ENCODE data around the gene THSD4.

The THSD4 gene

DNA sequence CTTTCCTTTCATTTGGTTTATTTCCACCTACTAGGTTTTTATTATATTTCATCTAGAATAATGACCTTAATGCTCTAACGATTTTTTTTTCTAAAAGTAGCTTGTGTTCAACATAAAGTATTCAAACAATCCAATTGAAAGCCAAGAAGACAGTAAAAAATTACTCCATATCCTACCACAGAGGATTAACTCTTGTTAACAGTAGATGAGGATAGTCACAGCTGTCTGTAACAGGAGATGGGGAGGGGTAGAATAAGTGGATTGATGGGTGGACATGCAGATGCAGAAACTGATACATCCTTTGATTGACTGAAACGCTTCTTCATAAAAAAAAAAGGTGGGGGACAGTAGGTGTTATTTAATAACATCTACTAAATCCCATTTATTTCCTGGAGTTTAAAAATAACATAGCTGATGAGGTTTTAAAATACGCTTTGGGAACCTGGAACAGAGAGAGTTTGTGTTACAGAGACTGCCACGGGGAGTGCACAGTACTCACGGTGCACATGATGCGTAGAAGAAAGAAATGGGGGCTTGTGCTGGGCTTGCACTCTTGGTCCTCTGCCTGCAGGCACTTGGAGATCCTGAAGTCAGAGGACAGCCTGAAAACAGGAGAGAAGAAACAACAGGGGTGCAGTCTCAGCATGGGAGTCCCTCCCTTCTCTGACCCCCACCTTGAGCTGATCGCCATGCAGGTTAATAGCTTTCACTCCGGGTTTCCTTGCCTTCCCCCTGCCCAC lies 226.7 kb downstream of the THSD4 start:
- Histone ChIP-seq H3K27ac (ENCODE audit: low read depth, low read length) (no peak overlapping the region), H3K36me3 (ENCODE audit: control insufficient read depth, insufficient read depth, low read length) (no peaks in the 10 kb centered on the region)

DNA sequence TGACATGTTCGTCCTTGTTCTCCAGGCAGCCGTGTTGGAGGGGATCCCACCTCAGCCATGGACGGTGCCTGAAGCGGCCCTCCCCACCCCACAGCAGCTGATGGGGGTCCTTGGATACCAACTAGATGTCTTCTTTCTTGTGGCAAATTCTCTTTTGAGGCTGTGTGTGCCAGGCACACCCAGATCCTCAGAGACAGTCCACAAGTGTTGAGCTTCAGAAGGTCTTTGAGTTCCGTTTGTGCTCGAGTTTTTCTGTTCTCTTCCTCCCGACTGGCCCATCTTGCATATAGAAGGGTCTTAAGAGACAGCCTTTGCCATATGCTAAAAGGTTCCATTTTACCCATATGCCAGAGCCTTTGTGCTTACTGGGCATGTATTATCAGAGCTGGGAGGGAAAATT lies 227.4 kb downstream of the THSD4 start:
- H3K36me3 ChIP-seq (ENCODE audit: control insufficient read depth, insufficient read depth, low read length): no peaks in the 10 kb centered on the region
- H3K4me1 ChIP-seq (ENCODE audit: control insufficient read depth, insufficient read depth, low read length): peaks cover 2% of the 10 kb centered on the region
- no peak overlapping the region for H3K4me3 ChIP-seq (ENCODE audit: low read depth, low read length)
- no peaks in the 10 kb centered on the region for H3K27me3 ChIP-seq (ENCODE audit: control insufficient read depth, insufficient read depth, low read length)
- H3K9me3 ChIP-seq (ENCODE audit: control insufficient read depth, insufficient read depth, low read depth, low read length): no peaks in the 10 kb centered on the region
- H3K27ac ChIP-seq (ENCODE audit: low read depth, low read length): no peak overlapping the region
- H3K9ac ChIP-seq (ENCODE audit: low read length): no peak overlapping the region

More for the DNA sequence above, 226.7 kb downstream of the THSD4 start:
- Histone ChIP-seq H3K4me1 (ENCODE audit: control insufficient read depth, insufficient read depth, low read length) (peaks cover 9% of the 10 kb centered on the region), H3K9me3 (ENCODE audit: control insufficient read depth, insufficient read depth, low read depth, low read length) (no peaks in the 10 kb centered on the region), H3K9ac (ENCODE audit: low read length) (no peak overlapping the region), H3K27me3 (ENCODE audit: control insufficient read depth, insufficient read depth, low read length) (no peaks in the 10 kb centered on the region), H3K4me3 (ENCODE audit: low read depth, low read length) (no peak overlapping the region)

DNA sequence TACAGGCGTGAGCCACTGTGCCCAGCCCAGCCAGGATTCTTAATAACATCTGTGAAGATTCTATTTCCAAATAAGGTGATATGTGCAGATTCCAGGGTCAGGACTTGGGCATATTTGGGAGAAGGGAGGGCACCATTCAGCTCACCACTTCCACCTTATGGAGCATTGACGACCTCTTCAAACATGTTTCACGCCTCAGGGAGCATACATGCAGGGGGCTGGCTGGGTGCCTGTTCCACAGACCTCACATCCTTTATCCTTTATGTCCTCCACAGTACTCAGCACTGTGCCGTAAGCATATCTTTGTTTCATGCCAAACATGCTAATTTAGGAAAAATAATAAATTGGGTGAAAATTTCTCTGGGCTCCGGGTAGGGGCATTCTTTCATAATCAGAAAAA lies 229.0 kb downstream of the THSD4 start:
- Histone ChIP-seq H3K9ac (ENCODE audit: low read length) (no peak overlapping the region), H3K9me3 (ENCODE audit: control insufficient read depth, insufficient read depth, low read depth, low read length) (no peaks in the 10 kb centered on the region), H3K27me3 (ENCODE audit: control insufficient read depth, insufficient read depth, low read length) (no peaks in the 10 kb centered on the region), H3K27ac (ENCODE audit: low read depth, low read length) (no peak overlapping the region), H3K4me3 (ENCODE audit: low read depth, low read length) (no peak overlapping the region), H3K36me3 (ENCODE audit: control insufficient read depth, insufficient read depth, low read length) (no peaks in the 10 kb centered on the region), H3K4me1 (ENCODE audit: control insufficient read depth, insufficient read depth, low read length) (peaks cover 6% of the 10 kb centered on the region; the same call in 1 of the 2 replicates)

DNA sequence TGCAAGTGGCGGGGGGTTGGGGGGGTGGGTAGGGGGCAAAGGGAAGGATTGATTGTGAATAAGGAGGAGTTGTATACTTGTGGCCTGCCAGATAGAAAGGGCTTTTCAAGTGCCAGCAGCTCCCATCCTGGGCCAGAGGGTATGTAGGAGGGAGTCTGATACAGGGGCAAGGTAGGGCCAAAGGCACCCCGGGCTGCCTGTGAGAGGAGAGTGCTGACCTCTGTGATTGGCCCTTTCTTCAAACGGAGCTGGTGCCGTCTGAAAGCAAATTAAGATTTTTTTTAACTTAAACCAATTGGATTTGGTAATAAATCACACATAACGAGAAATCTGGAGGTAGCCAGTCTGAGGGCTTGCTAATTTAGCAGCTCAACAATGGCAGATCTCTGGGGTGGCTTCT lies 229.9 kb downstream of the THSD4 start:
- Histone ChIP-seq H3K27ac (ENCODE audit: low read depth, low read length) (no peak overlapping the region), H3K4me3 (ENCODE audit: low read depth, low read length) (no peak overlapping the region)

DNA sequence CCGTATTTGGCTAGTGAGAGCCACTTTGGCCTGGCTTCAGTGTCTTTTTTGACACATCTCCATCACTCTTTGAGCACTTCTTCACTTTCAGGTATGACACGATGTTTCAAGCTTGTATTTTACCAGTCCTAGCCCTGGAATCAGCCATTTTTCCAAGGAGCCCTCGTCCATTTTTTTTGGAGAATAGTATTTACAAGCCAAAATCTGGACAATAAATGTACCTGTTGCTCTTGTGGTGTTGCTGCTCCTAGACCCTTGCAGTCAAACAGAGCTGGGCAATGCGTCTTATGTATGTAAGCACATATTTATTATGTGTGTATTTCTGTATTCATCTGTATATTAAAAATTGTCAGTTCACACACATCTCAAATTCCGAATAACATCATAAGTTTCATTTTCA lies 231.2 kb downstream of the THSD4 start:
- Histone ChIP-seq H3K4me1 (ENCODE audit: control insufficient read depth, insufficient read depth, low read length) (peaks cover 13% of the 10 kb centered on the region), H3K27ac (ENCODE audit: low read depth, low read length) (no peak overlapping the region), H3K4me3 (ENCODE audit: low read depth, low read length) (no peak overlapping the region), H3K9me3 (ENCODE audit: control insufficient read depth, insufficient read depth, low read depth, low read length) (no peaks in the 10 kb centered on the region), H3K9ac (ENCODE audit: low read length) (no peak overlapping the region), H3K36me3 (ENCODE audit: control insufficient read depth, insufficient read depth, low read length) (no peaks in the 10 kb centered on the region), H3K27me3 (ENCODE audit: control insufficient read depth, insufficient read depth, low read length) (no peaks in the 10 kb centered on the region)

More for the DNA sequence above, 229.9 kb downstream of the THSD4 start:
- H3K4me1 ChIP-seq (ENCODE audit: control insufficient read depth, insufficient read depth, low read length): peaks cover 11% of the 10 kb centered on the region
- H3K9me3 ChIP-seq (ENCODE audit: control insufficient read depth, insufficient read depth, low read depth, low read length): no peaks in the 10 kb centered on the region
- H3K36me3 ChIP-seq (ENCODE audit: control insufficient read depth, insufficient read depth, low read length): no peaks in the 10 kb centered on the region
- no peak overlapping the region for H3K9ac ChIP-seq (ENCODE audit: low read length)
- no peaks in the 10 kb centered on the region for H3K27me3 ChIP-seq (ENCODE audit: control insufficient read depth, insufficient read depth, low read length)

- Histone ChIP-seq H3K4me3 (ENCODE audit: low read depth, low read length) (no peak overlapping the region), H3K9me3 (ENCODE audit: control insufficient read depth, insufficient read depth, low read depth, low read length) (no peaks in the 10 kb centered on the region), H3K9ac (ENCODE audit: low read length) (no peak overlapping the region), H3K27me3 (ENCODE audit: control insufficient read depth, insufficient read depth, low read length) (no peaks in the 10 kb centered on the region), H3K4me1 (ENCODE audit: control insufficient read depth, insufficient read depth, low read length) (peaks cover 13% of the 10 kb centered on the region), H3K27ac (ENCODE audit: low read depth, low read length) (no peak overlapping the region), H3K36me3 (ENCODE audit: control insufficient read depth, insufficient read depth, low read length) (no peaks in the 10 kb centered on the region)
Measured at GRCh38 chr15:71348597-71348996, 233.3 kb downstream of the THSD4 start.

GRCh38 chr15:71349336-71349735 lies 234.1 kb downstream of the THSD4 start:
- H3K27me3 ChIP-seq (ENCODE audit: control insufficient read depth, insufficient read depth, low read length): no peaks in the 10 kb centered on the region
- H3K4me3 ChIP-seq (ENCODE audit: low read depth, low read length): no peak overlapping the region
- H3K36me3 ChIP-seq (ENCODE audit: control insufficient read depth, insufficient read depth, low read length): no peaks in the 10 kb centered on the region
- H3K9ac ChIP-seq (ENCODE audit: low read length): no peak overlapping the region
- H3K4me1 ChIP-seq (ENCODE audit: control insufficient read depth, insufficient read depth, low read length): peaks cover 13% of the 10 kb centered on the region
- no peak overlapping the region for H3K27ac ChIP-seq (ENCODE audit: low read depth, low read length)
- H3K9me3 ChIP-seq (ENCODE audit: control insufficient read depth, insufficient read depth, low read depth, low read length): no peaks in the 10 kb centered on the region

DNA sequence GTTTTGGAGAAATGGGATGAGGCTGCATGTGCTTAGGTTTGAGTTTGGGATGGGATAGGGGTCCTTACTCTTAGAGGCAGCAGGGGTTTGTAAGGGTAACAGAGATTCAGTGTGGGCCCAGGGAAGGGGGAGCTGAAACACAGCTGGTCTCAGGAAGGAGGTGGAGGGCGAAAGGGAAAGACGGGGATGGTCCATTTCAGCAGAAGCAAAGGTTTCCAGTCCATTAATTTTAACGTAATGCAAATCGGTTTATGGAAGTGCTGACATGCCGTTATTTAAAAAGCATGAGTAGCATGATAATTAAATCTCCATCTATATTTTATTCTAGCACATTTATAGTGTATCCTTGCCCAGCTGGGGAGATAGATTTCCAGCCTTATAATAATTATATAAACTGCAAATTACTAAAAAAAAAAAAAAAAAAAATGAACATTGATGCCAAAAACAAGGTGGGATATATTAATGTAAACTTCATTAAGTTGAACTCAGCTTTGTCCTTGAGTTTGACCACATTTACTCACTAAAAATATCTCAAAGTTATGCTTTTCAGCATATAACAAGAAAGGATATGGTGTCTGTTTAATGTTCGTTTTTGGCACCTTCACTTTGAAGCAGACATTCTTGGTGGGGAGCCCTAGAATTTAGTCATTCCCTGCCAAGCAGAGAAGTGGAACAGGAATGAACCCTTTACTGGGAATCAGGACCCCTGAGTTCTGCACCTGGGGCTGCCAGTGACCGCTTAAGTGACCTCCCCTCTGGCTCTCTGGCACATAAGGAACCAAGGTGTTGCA lies 234.7 kb downstream of the THSD4 start:
- H3K9me3 ChIP-seq (ENCODE audit: control insufficient read depth, insufficient read depth, low read depth, low read length): no peaks in the 10 kb centered on the region
- peaks cover 13% of the 10 kb centered on the region for H3K4me1 ChIP-seq (ENCODE audit: control insufficient read depth, insufficient read depth, low read length)
- H3K27me3 ChIP-seq (ENCODE audit: control insufficient read depth, insufficient read depth, low read length): no peaks in the 10 kb centered on the region
- no peak overlapping the region for H3K27ac ChIP-seq (ENCODE audit: low read depth, low read length)
- H3K4me3 ChIP-seq (ENCODE audit: low read depth, low read length): no peak overlapping the region
- no peaks in the 10 kb centered on the region for H3K36me3 ChIP-seq (ENCODE audit: control insufficient read depth, insufficient read depth, low read length)
- H3K9ac ChIP-seq (ENCODE audit: low read length): no peak overlapping the region

GRCh38 chr15:71350622-71351378 lies 235.5 kb downstream of the THSD4 start:
- Histone ChIP-seq H3K36me3 (ENCODE audit: control insufficient read depth, insufficient read depth, low read length) (no peaks in the 10 kb centered on the region), H3K4me3 (ENCODE audit: low read depth, low read length) (no peak overlapping the region), H3K27ac (ENCODE audit: low read depth, low read length) (no peak overlapping the region), H3K4me1 (ENCODE audit: control insufficient read depth, insufficient read depth, low read length) (peaks cover 13% of the 10 kb centered on the region), H3K9ac (ENCODE audit: low read length) (no peak overlapping the region), H3K9me3 (ENCODE audit: control insufficient read depth, insufficient read depth, low read depth, low read length) (no peaks in the 10 kb centered on the region), H3K27me3 (ENCODE audit: control insufficient read depth, insufficient read depth, low read length) (no peaks in the 10 kb centered on the region)

- H3K4me1 ChIP-seq (ENCODE audit: control insufficient read depth, insufficient read depth, low read length): peaks cover 15% of the 10 kb centered on the region
- H3K9me3 ChIP-seq (ENCODE audit: control insufficient read depth, insufficient read depth, low read depth, low read length): no peaks in the 10 kb centered on the region
- no peak overlapping the region for H3K27ac ChIP-seq (ENCODE audit: low read depth, low read length)
- H3K27me3 ChIP-seq (ENCODE audit: control insufficient read depth, insufficient read depth, low read length): no peaks in the 10 kb centered on the region
- no peak overlapping the region for H3K4me3 ChIP-seq (ENCODE audit: low read depth, low read length)
- H3K36me3 ChIP-seq (ENCODE audit: control insufficient read depth, insufficient read depth, low read length): no peaks in the 10 kb centered on the region
- H3K9ac ChIP-seq (ENCODE audit: low read length): no peak overlapping the region
Measured at GRCh38 chr15:71352125-71352524, 236.9 kb downstream of the THSD4 start.

DNA sequence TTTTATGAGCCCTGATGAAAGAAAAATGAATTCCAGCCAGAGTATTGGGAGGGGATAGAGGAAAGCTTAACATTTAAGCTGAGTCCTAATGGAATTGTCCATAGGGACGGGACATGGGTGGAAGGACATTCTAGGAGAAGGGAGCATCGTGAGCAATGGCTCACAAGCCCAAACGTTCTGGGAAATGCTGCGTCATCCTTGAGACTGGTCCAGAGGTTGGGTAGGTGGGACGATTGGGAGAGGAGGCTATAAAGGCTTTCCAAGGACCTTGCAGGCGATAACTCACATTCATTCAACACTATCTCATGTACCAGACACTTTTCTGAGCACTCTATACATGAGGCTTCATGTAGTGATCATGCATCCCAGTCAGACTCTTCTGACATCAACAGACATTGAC lies 237.5 kb downstream of the THSD4 start:
- H3K27me3 ChIP-seq (ENCODE audit: control insufficient read depth, insufficient read depth, low read length): no peaks in the 10 kb centered on the region
- H3K9me3 ChIP-seq (ENCODE audit: control insufficient read depth, insufficient read depth, low read depth, low read length): no peaks in the 10 kb centered on the region
- H3K4me3 ChIP-seq (ENCODE audit: low read depth, low read length): no peak overlapping the region
- H3K27ac ChIP-seq (ENCODE audit: low read depth, low read length): no peak overlapping the region
- H3K36me3 ChIP-seq (ENCODE audit: control insufficient read depth, insufficient read depth, low read length): no peaks in the 10 kb centered on the region
- H3K4me1 ChIP-seq (ENCODE audit: control insufficient read depth, insufficient read depth, low read length): peaks cover 21% of the 10 kb centered on the region
- H3K9ac ChIP-seq (ENCODE audit: low read length): no peak overlapping the region

All from HUES6 (cell line).